Measurements from ENCODE around the gene DHRSX.
A peak's percentile ranks its signal among the peaks of the same experiment; 100 is the strongest.
"Not testable (repeated sequence)": the region's sequence is repeated elsewhere in the genome, so short reads cannot be mapped to it uniquely, and the experiment has no call there.

DHRSX gene

GRCh38 chrX:2541603-2542002 is 40.8 kb upstream of the DHRSX start:
- Histone ChIP-seq H3K27ac (no peak overlapping the region), H3K9me3 (ENCODE audit: low read depth, low read length) (no peaks in the 10 kb centered on the region), H3K9ac (ENCODE audit: insufficient read length) (no peak overlapping the region), H3K4me3 (no peak overlapping the region), H3K36me3 (ENCODE audit: insufficient read depth, low read length) (no peaks in the 10 kb centered on the region)
- DNase-seq (ENCODE audit: low read depth, low spot score): no peak
- TF ChIP-seq EZH2 (IDR thresholded peaks at IDR 0.05): no peak
- TF ChIP-seq POLR2AphosphoS5 (IDR thresholded peaks at IDR 0.05; ENCODE audit: borderline replicate concordance, low read depth, low read length): no peak
- TF ChIP-seq FOXP2 (optimal IDR thresholded peaks at IDR 0.05; ENCODE audit: control extremely low read depth, extremely low read length, insufficient read depth): no peak

DNA sequence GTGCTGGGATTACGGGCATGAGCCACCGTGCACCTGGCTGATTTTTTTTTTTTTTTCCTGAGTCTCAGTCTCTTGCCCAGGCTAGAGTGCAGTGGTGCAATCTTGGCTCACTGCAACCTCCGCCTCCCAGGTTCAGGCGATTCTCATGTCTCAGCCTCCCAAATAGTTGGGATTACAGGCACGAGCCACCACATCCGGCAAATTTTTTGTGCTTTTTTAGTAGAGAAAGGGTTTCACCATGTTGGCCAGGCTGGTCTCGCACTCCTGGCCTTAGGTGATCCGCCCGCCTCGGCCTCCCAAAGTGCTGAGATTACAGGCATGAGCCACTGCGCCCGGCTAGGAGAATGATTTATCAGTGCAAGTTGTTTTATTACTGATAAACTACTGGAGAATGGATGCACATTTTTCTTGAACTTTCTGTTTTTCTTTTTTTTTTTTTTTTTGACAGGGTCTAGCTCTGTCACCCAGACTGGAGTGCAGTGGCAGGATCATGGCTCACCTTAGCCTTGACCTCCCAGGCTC is 39.7 kb upstream of the DHRSX start:
- H3K4me3 ChIP-seq: no peak overlapping the region
- H3K27ac ChIP-seq: no peak overlapping the region
- no peaks in the 10 kb centered on the region for H3K9me3 ChIP-seq (ENCODE audit: low read depth, low read length)
- no peak overlapping the region for H3K9ac ChIP-seq (ENCODE audit: insufficient read length)
- no peak for DNase-seq (ENCODE audit: low read depth, low spot score)
- TF ChIP-seq EZH2 (IDR thresholded peaks at IDR 0.05) (no peak), POLR2AphosphoS5 (IDR thresholded peaks at IDR 0.05; ENCODE audit: borderline replicate concordance, low read depth, low read length) (no peak), FOXP2 (optimal IDR thresholded peaks at IDR 0.05; ENCODE audit: control extremely low read depth, extremely low read length, insufficient read depth) (no peak)
- H3K36me3 ChIP-seq (ENCODE audit: insufficient read depth, low read length): no peaks in the 10 kb centered on the region

- TF ChIP-seq POLR2AphosphoS5 (IDR thresholded peaks at IDR 0.05; ENCODE audit: borderline replicate concordance, low read depth, low read length) (no peak), FOXP2 (optimal IDR thresholded peaks at IDR 0.05; ENCODE audit: control extremely low read depth, extremely low read length, insufficient read depth) (no peak), EZH2 (IDR thresholded peaks at IDR 0.05) (no peak)
- no peaks in the 10 kb centered on the region for H3K9me3 ChIP-seq (ENCODE audit: low read depth, low read length)
- H3K27ac ChIP-seq: no peak overlapping the region
- no peak overlapping the region for H3K9ac ChIP-seq (ENCODE audit: insufficient read length)
- no peak for DNase-seq (ENCODE audit: low read depth, low spot score)
- no peak overlapping the region for H3K4me3 ChIP-seq
- H3K36me3 ChIP-seq (ENCODE audit: insufficient read depth, low read length): no peaks in the 10 kb centered on the region
Measured at GRCh38 chrX:2539586-2539985, 38.8 kb upstream of the DHRSX start.

DNA sequence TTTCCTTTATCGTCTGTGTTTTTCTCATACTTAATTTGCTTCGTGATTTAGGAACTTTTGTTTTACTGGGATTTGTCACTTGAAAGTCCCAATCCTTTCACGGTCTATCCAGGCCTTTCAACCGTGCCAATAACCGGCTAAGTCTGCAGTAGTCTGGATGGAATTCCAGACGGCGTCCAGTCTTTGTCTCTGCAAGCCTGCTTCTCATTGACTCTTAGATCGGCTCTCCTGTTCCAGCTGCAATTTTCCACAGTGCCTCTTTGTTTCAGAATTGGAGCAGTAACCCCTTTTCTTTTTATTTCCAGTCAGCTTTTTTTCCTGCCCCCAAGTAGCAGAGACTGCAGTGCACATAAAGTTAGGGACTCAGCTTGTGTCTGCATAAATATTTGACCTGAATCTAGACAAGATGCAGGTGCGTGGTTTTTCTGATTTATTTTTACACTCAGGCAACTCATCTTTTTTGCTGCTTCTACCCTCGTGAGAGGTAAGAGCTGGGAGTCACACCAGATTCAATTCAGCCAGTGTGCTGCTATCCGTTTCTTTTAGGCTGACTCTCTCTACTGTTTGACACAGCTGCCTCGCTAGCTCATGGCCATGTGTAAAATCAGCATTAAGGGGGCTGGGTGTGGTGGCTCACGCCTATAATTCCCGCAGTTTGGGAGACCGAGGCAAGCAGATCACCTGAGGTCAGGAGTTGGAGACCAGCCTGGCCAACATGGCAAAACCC is 37.4 kb upstream of the DHRSX start:
- Histone ChIP-seq H3K9ac (ENCODE audit: insufficient read length) (no peak overlapping the region), H3K9me3 (ENCODE audit: low read depth, low read length) (no peaks in the 10 kb centered on the region), H3K4me3 (no peak overlapping the region), H3K36me3 (ENCODE audit: insufficient read depth, low read length) (no peaks in the 10 kb centered on the region), H3K27ac (no peak overlapping the region)
- no peak for TF ChIP-seq EZH2 (IDR thresholded peaks at IDR 0.05)
- TF ChIP-seq FOXP2 (optimal IDR thresholded peaks at IDR 0.05; ENCODE audit: control extremely low read depth, extremely low read length, insufficient read depth): no peak
- TF ChIP-seq POLR2AphosphoS5 (IDR thresholded peaks at IDR 0.05; ENCODE audit: borderline replicate concordance, low read depth, low read length): no peak
- no peak for DNase-seq (ENCODE audit: low read depth, low spot score)

- Histone ChIP-seq H3K9me3 (ENCODE audit: low read depth, low read length) (no peaks in the 10 kb centered on the region), H3K36me3 (ENCODE audit: insufficient read depth, low read length) (no peaks in the 10 kb centered on the region), H3K27ac (no peak overlapping the region), H3K9ac (ENCODE audit: insufficient read length) (no peak overlapping the region), H3K4me3 (no peak overlapping the region)
- TF ChIP-seq POLR2AphosphoS5 (IDR thresholded peaks at IDR 0.05; ENCODE audit: borderline replicate concordance, low read depth, low read length): no peak
- TF ChIP-seq FOXP2 (optimal IDR thresholded peaks at IDR 0.05; ENCODE audit: control extremely low read depth, extremely low read length, insufficient read depth): no peak
- TF ChIP-seq EZH2 (IDR thresholded peaks at IDR 0.05): no peak
- no peak for DNase-seq (ENCODE audit: low read depth, low spot score)
Measured at GRCh38 chrX:2536974-2537373, 36.2 kb upstream of the DHRSX start.

GRCh38 chrX:2536141-2536540 is 35.4 kb upstream of the DHRSX start:
- no peak for DNase-seq (ENCODE audit: low read depth, low spot score)
- H3K36me3 ChIP-seq (ENCODE audit: insufficient read depth, low read length): no peaks in the 10 kb centered on the region
- no peak overlapping the region for H3K4me3 ChIP-seq
- TF ChIP-seq FOXP2 (optimal IDR thresholded peaks at IDR 0.05; ENCODE audit: control extremely low read depth, extremely low read length, insufficient read depth) (no peak), POLR2AphosphoS5 (IDR thresholded peaks at IDR 0.05; ENCODE audit: borderline replicate concordance, low read depth, low read length) (no peak), EZH2 (IDR thresholded peaks at IDR 0.05) (no peak)
- H3K27ac ChIP-seq: no peak overlapping the region
- H3K9me3 ChIP-seq (ENCODE audit: low read depth, low read length): no peaks in the 10 kb centered on the region
- H3K9ac ChIP-seq (ENCODE audit: insufficient read length): no peak overlapping the region

DNA sequence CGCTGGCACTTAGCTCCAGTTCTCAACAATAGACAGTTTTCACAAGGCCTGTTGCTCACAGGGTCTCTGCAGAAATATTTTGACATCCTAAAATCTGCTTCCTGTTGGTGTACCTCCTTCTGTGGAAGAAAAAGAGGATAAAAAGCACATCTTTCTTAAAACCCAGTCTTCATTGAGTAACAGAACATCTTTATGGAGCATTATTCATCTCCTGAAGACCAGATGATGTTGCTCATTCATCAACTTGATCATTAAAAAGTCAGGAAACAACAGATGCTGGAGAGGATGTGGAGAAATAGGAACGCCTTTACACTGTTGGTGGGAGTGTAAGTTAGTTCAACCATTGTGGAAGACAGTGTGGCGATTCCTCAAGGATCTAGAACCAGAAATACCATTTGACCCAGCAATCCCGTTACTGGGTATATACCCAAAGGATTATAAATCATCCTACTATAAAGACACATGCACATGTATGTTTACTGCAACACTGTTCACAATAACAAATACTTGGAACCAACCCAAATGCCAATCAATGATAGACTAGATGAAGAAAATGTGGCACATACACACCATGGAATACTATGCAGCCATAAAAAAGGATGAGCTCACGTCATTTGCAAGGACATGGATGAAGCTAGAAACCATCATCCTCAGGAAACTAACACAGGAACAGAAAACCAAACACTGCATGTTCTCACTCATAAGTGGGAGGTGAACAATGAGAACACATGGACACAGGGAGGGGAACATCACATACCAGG is 33.7 kb upstream of the DHRSX start:
- Histone ChIP-seq H3K27ac (peak overlapping the region; percentile 80), H3K4me3 (peak overlapping the region; percentile 55; the same call in 1 of the 2 replicates)
- DNase-seq (ENCODE audit: low read depth, low spot score); H3K36me3 ChIP-seq (ENCODE audit: insufficient read depth, low read length); H3K9me3 ChIP-seq (ENCODE audit: low read depth, low read length); H3K9ac ChIP-seq (ENCODE audit: insufficient read length): not testable (repeated sequence)

GRCh38 chrX:2533424-2533823 is 32.6 kb upstream of the DHRSX start:
- DNase-seq (ENCODE audit: low read depth, low spot score): no peak
- TF ChIP-seq FOXP2 (optimal IDR thresholded peaks at IDR 0.05; ENCODE audit: control extremely low read depth, extremely low read length, insufficient read depth): no peak
- TF ChIP-seq POLR2AphosphoS5 (IDR thresholded peaks at IDR 0.05; ENCODE audit: borderline replicate concordance, low read depth, low read length): no peak
- TF ChIP-seq EZH2 (IDR thresholded peaks at IDR 0.05): no peak
- no peaks in the 10 kb centered on the region for H3K36me3 ChIP-seq (ENCODE audit: insufficient read depth, low read length)

More at GRCh38 chrX:2533424-2533823, 32.6 kb upstream of the DHRSX start:
- H3K4me3 ChIP-seq: peak overlapping the region; percentile 55
- H3K9me3 ChIP-seq (ENCODE audit: low read depth, low read length): no peaks in the 10 kb centered on the region
- H3K9ac ChIP-seq (ENCODE audit: insufficient read length): no peak overlapping the region
- H3K27ac ChIP-seq: peak overlapping the region; percentile 80

Measured in SK-N-MC (cell line).